ENCODE data around the gene MXD1. TPM values are rescaled to one million over a fixed set of nuclear protein-coding genes. Genes with fewer than 3 reads are reported as not detected.
A peak's percentile ranks its signal among the peaks of the same experiment; 100 is the strongest.

Gene MXD1
- total and polyA plus RNA-seq, 9 of the 15 experiments (the other 6 are each of a cell fraction or from before 2014, with no cell fraction given), result 6.7 to 35.9 (median 11.0) TPM

DNA sequence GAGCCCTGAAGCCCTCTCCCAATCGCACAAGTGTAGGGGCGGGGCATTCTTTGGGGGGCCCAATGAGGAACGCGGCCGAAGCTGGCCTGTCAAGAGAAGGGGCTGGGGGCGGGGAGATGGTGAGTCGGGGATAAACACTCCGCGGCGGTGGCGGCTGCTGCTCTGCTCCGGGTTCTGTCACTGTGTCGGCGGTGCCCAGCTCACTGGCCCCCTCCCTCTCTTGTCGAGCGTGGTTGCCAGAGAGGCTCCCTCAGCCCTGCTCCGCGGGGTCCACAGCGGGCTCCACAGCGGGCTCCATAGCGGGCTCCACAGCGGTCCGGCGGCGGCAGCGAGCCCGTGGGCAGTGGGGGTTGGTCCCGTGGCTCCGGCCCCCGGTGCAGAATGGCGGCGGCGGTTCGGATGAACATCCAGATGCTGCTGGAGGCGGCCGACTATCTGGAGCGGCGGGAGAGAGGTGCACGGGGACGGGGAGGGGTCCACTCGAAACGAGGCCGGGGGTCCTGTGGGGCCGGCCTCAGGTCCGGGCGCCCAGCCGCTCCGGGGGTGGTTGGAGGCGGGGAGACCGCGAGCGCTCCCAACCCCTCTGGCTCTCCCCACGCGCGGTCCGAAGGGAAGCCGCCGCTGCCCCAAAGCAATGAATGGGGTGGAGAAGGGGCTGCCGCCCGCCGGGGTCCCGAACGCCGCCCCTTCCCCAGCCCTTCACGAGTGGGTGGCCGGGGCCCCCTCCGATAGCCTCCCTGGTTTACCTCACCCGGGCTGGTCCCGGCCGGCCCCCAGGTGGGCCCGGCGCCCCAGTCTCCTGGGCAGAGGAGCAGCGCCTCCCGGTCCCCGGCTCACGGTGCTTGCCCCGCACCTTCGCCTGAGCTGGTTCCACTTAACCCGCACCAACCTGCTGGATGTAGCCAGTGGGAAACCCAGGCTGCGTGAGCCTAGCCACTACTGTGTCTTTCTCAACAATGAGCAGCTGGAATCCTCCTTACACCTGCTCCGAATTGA lies at the start of gene MXD1 (continued):
- TF ChIP-seq, protein P1, sequence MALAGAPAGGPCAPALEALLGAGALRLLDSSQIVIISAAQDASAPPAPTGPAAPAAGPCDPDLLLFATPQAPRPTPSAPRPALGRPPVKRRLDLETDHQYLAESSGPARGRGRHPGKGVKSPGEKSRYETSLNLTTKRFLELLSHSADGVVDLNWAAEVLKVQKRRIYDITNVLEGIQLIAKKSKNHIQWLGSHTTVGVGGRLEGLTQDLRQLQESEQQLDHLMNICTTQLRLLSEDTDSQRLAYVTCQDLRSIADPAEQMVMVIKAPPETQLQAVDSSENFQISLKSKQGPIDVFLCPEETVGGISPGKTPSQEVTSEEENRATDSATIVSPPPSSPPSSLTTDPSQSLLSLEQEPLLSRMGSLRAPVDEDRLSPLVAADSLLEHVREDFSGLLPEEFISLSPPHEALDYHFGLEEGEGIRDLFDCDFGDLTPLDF (CRISPR knock-in tag; IDR thresholded peaks at IDR 0.05), result no peak
- TF ChIP-seq NRF1 (conservative IDR thresholded peaks at IDR 0.05 in 1 of 2, IDR thresholded peaks at IDR 0.05 in 1 of 2), result peak in 1 of 2 experiments; percentile 53; a peak in 1 of 4 replicates
- TF ChIP-seq HEY1 (CRISPR knock-in tag; IDR thresholded peaks at IDR 0.05; ENCODE audit: borderline replicate concordance), result no peak
- TF ChIP-seq NFIX (CRISPR knock-in tag; IDR thresholded peaks at IDR 0.05; ENCODE audit: low read depth), result no peak
- no peak for TF ChIP-seq ZNF224 (CRISPR knock-in tag; IDR thresholded peaks at IDR 0.05)
- TF ChIP-seq HDAC1 (IDR thresholded peaks at IDR 0.05), result peak in 1 of 2 experiments; percentile 92; a peak in 2 of 4 replicates
- no peak for TF ChIP-seq ZNF3 (CRISPR knock-in tag; IDR thresholded peaks at IDR 0.05)
- TF ChIP-seq PML (IDR thresholded peaks at IDR 0.05; ENCODE audit: low read length), result peak; percentile 63; the same call in 1 of the 2 replicates
- TF ChIP-seq, protein P2, sequence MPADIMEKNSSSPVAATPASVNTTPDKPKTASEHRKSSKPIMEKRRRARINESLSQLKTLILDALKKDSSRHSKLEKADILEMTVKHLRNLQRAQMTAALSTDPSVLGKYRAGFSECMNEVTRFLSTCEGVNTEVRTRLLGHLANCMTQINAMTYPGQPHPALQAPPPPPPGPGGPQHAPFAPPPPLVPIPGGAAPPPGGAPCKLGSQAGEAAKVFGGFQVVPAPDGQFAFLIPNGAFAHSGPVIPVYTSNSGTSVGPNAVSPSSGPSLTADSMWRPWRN (IDR thresholded peaks at IDR 0.05; ENCODE audit: low read depth), result no peak
- TF ChIP-seq RBM22 (IDR thresholded peaks at IDR 0.05; ENCODE audit: low read depth, low read length, poor library complexity, severe bottlenecking), result peak; percentile 95
- TF ChIP-seq, protein P3, sequence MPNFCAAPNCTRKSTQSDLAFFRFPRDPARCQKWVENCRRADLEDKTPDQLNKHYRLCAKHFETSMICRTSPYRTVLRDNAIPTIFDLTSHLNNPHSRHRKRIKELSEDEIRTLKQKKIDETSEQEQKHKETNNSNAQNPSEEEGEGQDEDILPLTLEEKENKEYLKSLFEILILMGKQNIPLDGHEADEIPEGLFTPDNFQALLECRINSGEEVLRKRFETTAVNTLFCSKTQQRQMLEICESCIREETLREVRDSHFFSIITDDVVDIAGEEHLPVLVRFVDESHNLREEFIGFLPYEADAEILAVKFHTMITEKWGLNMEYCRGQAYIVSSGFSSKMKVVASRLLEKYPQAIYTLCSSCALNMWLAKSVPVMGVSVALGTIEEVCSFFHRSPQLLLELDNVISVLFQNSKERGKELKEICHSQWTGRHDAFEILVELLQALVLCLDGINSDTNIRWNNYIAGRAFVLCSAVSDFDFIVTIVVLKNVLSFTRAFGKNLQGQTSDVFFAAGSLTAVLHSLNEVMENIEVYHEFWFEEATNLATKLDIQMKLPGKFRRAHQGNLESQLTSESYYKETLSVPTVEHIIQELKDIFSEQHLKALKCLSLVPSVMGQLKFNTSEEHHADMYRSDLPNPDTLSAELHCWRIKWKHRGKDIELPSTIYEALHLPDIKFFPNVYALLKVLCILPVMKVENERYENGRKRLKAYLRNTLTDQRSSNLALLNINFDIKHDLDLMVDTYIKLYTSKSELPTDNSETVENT (CRISPR knock-in tag; IDR thresholded peaks at IDR 0.05), result peak; percentile 62; the same call in 1 of the 2 replicates
- peak; percentile 70 for TF ChIP-seq KDM5B (IDR thresholded peaks at IDR 0.05; ENCODE audit: insufficient replicate concordance, low read depth, low read length)
- peak; percentile 87 for TF ChIP-seq SAFB (IDR thresholded peaks at IDR 0.05; ENCODE audit: borderline replicate concordance, low read depth, low read length)
- TF ChIP-seq OTX1 (CRISPR knock-in tag; IDR thresholded peaks at IDR 0.05), result 0 out of 2 replicates have a peak, but pooled peaks have one; percentile 6
- no peak for TF ChIP-seq ZNF23 (CRISPR knock-in tag; IDR thresholded peaks at IDR 0.05)
- TF ChIP-seq FOXA1 (IDR thresholded peaks at IDR 0.05; ENCODE audit: borderline replicate concordance), result no peak
- no peak for TF ChIP-seq BHLHE40 (IDR thresholded peaks at IDR 0.05; ENCODE audit: low read length)
- TF ChIP-seq HNRNPH1 (optimal IDR thresholded peaks at IDR 0.05; ENCODE audit: low read depth, low read length), result no peak
- TF ChIP-seq TAF1 (IDR thresholded peaks at IDR 0.05; ENCODE audit: control insufficient read depth, extremely low read depth, insufficient read depth, low read length, severe bottlenecking), result peak; percentile 94
- TF ChIP-seq, protein P4, sequence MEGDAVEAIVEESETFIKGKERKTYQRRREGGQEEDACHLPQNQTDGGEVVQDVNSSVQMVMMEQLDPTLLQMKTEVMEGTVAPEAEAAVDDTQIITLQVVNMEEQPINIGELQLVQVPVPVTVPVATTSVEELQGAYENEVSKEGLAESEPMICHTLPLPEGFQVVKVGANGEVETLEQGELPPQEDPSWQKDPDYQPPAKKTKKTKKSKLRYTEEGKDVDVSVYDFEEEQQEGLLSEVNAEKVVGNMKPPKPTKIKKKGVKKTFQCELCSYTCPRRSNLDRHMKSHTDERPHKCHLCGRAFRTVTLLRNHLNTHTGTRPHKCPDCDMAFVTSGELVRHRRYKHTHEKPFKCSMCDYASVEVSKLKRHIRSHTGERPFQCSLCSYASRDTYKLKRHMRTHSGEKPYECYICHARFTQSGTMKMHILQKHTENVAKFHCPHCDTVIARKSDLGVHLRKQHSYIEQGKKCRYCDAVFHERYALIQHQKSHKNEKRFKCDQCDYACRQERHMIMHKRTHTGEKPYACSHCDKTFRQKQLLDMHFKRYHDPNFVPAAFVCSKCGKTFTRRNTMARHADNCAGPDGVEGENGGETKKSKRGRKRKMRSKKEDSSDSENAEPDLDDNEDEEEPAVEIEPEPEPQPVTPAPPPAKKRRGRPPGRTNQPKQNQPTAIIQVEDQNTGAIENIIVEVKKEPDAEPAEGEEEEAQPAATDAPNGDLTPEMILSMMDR (IDR thresholded peaks at IDR 0.05 in 2 of 3, conservative IDR thresholded peaks at IDR 0.05 in 1 of 3; ENCODE audit: insufficient read depth in 2 of 3, low read depth in 1 of 3, low read length in 3 of 3), result no peak
- TF ChIP-seq IRF2 (CRISPR knock-in tag; IDR thresholded peaks at IDR 0.05), result no peak

All from K562 (cell line).